ENCODE measurements around the gene NDUFS6.

GRCh38 chr5:1819458-1819857 is 18.3 kb downstream of the NDUFS6 start:
- no peak for TF ChIP-seq CTCF (IDR thresholded peaks at IDR 0.05)
- TF ChIP-seq EP300 (IDR thresholded peaks at IDR 0.05): no peak
- TF ChIP-seq POLR2AphosphoS5 (IDR thresholded peaks at IDR 0.05): no peak
- TF ChIP-seq POLR2A (IDR thresholded peaks at IDR 0.05): no peak
